T-cell (primary cell): ENCODE data around the gene JOSD1. TPM values are rescaled to one million over a fixed set of nuclear protein-coding genes. Genes with fewer than 3 reads are reported as not detected.
A peak's percentile ranks its signal among the peaks of the same experiment; 100 is the strongest.

Experiments
- ATAC-seq, 4 experiments: fragments of 200-7000 bp in 3 of 4; fragments of 150-1000 bp in 1 of 4; cut with Tn5 transposase; replicated peaks in 1 of 4; 1 replicate in 3 of 4; 2 replicates in 1 of 4; pipeline ENCODE4 v1.10.0; 2021; ENCODE audit warnings: moderate library complexity in 3 of 4, mild to moderate bottlenecking in 2 of 4, moderate number of reproducible peaks in 1 of 4
- CTCF ChIA-PET, 2 donors: fragments of 300-600 bp; sonication (Branson Sonifier 250); formaldehyde crosslinking; loops; one replicate each; lab custom pipeline; 2022; ENCODE audit warnings: antibody characterized with exemption in 2 of 2; lab: Charles Lee
- POLR2A ChIA-PET, 2 donors: fragments of 300-600 bp; sonication (Branson Sonifier 250); formaldehyde crosslinking; loops; one replicate each; lab custom pipeline; 2022; ENCODE audit warnings: antibody characterized with exemption in 2 of 2; lab: Charles Lee
- DNase-seq, 35 experiments: peaks; one replicate each; pipeline versions ENCODE4 v3.0.0 to v3.0.0-alpha.2; 2013 to 2023
- H3K27ac ChIP-seq: one replicate; pipeline ENCODE4 v1.5.1; 2013; ENCODE audit warnings: low read length
- H3K27me3 ChIP-seq, 2 experiments: replicated peaks in 1 of 2; 1 replicate in 1 of 2; 2 replicates in 1 of 2; pipeline versions ENCODE4 v1.6.1 to v1.7.0; 2013; ENCODE audit warnings: low read length in 1 of 2, mixed read lengths in 1 of 2; ENCODE audit not compliant: control insufficient read depth in 2 of 2, insufficient read depth in 2 of 2; ENCODE audit errors: extremely low read depth in 1 of 2
- H3K36me3 ChIP-seq, 2 donors: 1 replicate in 1 of 2; 2 replicates in 1 of 2; pipeline versions ENCODE4 v1.6.1 to v1.7.0; 2013; ENCODE audit warnings: low read length in 1 of 2; ENCODE audit not compliant: control insufficient read depth in 2 of 2, insufficient read depth in 1 of 2; ENCODE audit errors: extremely low read depth in 1 of 2
- H3K4me1 ChIP-seq, 2 experiments: 1 replicate in 1 of 2; 2 replicates in 1 of 2; pipeline versions ENCODE4 v1.6.1 to v1.7.0; 2013; ENCODE audit warnings: low read length in 2 of 2, mixed read lengths in 1 of 2; ENCODE audit not compliant: insufficient read depth in 2 of 2, control insufficient read depth in 1 of 2; ENCODE audit errors: extremely low read depth in 1 of 2
- H3K4me3 ChIP-seq, 2 donors: 1 replicate in 1 of 2; 2 replicates in 1 of 2; pipeline versions ENCODE4 v1.5.1 to v1.7.0; 2013; ENCODE audit warnings: mild to moderate bottlenecking in 2 of 2, low read length in 1 of 2, moderate library complexity in 1 of 2; ENCODE audit not compliant: control insufficient read depth in 1 of 2; ENCODE audit errors: extremely low read depth in 1 of 2
- H3K9me3 ChIP-seq: 2 replicates; pipeline ENCODE4 v1.7.0; 2013
- H3K27ac Mint-ChIP-seq, 2 donors: one replicate each; pipeline ENCODE4 v1.8.0; 2020 to 2021; ENCODE audit warnings: mild to moderate bottlenecking in 2 of 2, mixed read lengths in 2 of 2
- H3K27me3 Mint-ChIP-seq, 2 donors: one replicate each; pipeline ENCODE4 v1.8.0; 2021 to 2022; ENCODE audit warnings: mixed read lengths in 2 of 2
- H3K36me3 Mint-ChIP-seq: one replicate; pipeline ENCODE4 v1.8.0; 2021; ENCODE audit warnings: mixed read lengths
- H3K4me1 Mint-ChIP-seq, 3 donors: one replicate each; pipeline ENCODE4 v1.8.0; 2020 to 2022; ENCODE audit warnings: mixed read lengths in 3 of 3, mild to moderate bottlenecking in 1 of 3
- H3K4me3 Mint-ChIP-seq, 3 donors: one replicate each; pipeline ENCODE4 v1.8.0; 2020 to 2022; ENCODE audit warnings: mild to moderate bottlenecking in 3 of 3, mixed read lengths in 3 of 3, moderate library complexity in 3 of 3
- H3K9me3 Mint-ChIP-seq, 3 donors: one replicate each; pipeline ENCODE4 v1.8.0; 2020 to 2022; ENCODE audit warnings: mixed read lengths in 3 of 3
- WGBS: methylation state at CpG from one replicate; pipeline ENCODE4 v1.1.5; 2013; ENCODE audit warnings: missing lambda C conversion rate; ENCODE audit not compliant: insufficient coverage; 5-methylcytosine and 5-hydroxymethylcytosine counted together
- total RNA-seq, 35 experiments: library from RNA in 6 of 35; stranded (reverse) in 6 of 35; fragments of 120-200 nt in 1 of 35; gene quantifications; one replicate each; pipeline versions ENCODE4 v1.2.1 to v1.2.4 and lab custom pipeline; 2013 to 2026

Gene JOSD1
- total RNA-seq, 5 donors from 2014 or later (not counting 1 experiment from before 2014, with no cell fraction given), result 78.4 to 164 (median 83.5) TPM

- H3K27ac ChIP-seq, result peak overlapping the region; percentile 31
- Mint-ChIP-seq H3K4me3 (no peak overlapping the region), H3K9me3 (no peaks in the 10 kb centered on the region), H3K4me1 (peaks cover 20 to 61% (median 54%) of the 10 kb centered on the region in 3 donors), H3K27ac (peak overlapping the region; percentile 48 to 55), H3K36me3 (peaks cover 56% of the 10 kb centered on the region), H3K27me3 (no peaks in the 10 kb centered on the region)
- CTCF ChIA-PET, result interaction anchor here in 1 of 2 donors (0.6 kb wide), 1 partner anchor 17 kb away, joined by 3 read pairs; no protein-coding TSS in a partner anchor
- WGBS, result 88% methylated on average over 21 of the region's 25 CpGs
- H3K36me3 ChIP-seq, result peaks cover 55 to 99% of the 10 kb centered on the region in 2 donors
- no peak for DNase-seq
- H3K4me3 ChIP-seq, result no peak overlapping the region
- H3K9me3 ChIP-seq, result no peaks in the 10 kb centered on the region
- ATAC-seq, result no peak
- POLR2A ChIA-PET, result interaction anchor here in 1 of 2 donors (0.6 kb wide), 1 partner anchor 39 kb away, joined by 7 read pairs; no protein-coding TSS in a partner anchor
- peaks cover 0 to 76% of the 10 kb centered on the region in 2 experiments for H3K4me1 ChIP-seq
- no peaks in the 10 kb centered on the region for H3K27me3 ChIP-seq
These were observed 41.6 kb upstream of the JOSD1 start for GRCh38 chr22:38742176-38742942.

DNA sequence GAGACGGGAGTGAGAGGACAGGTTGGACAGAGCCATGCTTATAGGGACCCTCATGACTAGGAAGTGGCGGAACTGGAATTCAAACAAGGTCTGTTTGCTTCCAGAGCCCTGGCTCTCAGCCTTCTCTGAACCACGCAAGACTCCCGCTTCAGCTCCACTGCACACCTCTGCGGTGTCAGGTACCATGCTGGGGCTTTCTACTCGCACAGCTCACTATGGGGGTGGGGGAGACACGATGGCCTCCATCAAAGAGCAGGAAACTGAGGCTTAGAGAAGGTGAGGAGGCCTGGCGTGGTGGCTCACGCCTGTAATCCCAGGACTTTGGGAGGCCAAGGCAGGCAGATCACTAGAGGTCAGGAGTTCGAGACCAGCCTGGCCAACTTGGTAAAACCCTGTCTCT lies 40.8 kb upstream of the JOSD1 start:
- POLR2A ChIA-PET, result interaction anchor here in 1 of 2 donors (0.6 kb wide), 1 partner anchor 38 kb away, joined by 7 read pairs; no protein-coding TSS in a partner anchor
- H3K27ac ChIP-seq, result peak overlapping the region; percentile 2
- Mint-ChIP-seq H3K4me1 (peaks cover 27 to 66% (median 58%) of the 10 kb centered on the region in 3 donors), H3K36me3 (peaks cover 62% of the 10 kb centered on the region), H3K4me3 (no peak overlapping the region), H3K27me3 (no peaks in the 10 kb centered on the region), H3K9me3 (no peaks in the 10 kb centered on the region), H3K27ac (peak overlapping the region; percentile 75 to 81)
- no peak for DNase-seq
- no peaks in the 10 kb centered on the region for H3K27me3 ChIP-seq
- peaks cover 59 to 100% of the 10 kb centered on the region in 2 donors for H3K36me3 ChIP-seq
- ATAC-seq, result no peak
- 82% methylated on average over 6 of the region's 10 CpGs for WGBS
- CTCF ChIA-PET, result no interaction called here
- H3K9me3 ChIP-seq, result no peaks in the 10 kb centered on the region
- H3K4me1 ChIP-seq, result peaks cover 0 to 84% of the 10 kb centered on the region in 2 experiments
- no peak overlapping the region for H3K4me3 ChIP-seq

- H3K4me3 Mint-ChIP-seq, result no peak overlapping the region
- H3K27me3 Mint-ChIP-seq, result no peaks in the 10 kb centered on the region
- ChIA-PET POLR2A (no interaction called here), CTCF (no interaction called here)
- ATAC-seq, result no peak
- peaks cover 0 to 84% of the 10 kb centered on the region in 2 experiments for H3K4me1 ChIP-seq
- no peaks in the 10 kb centered on the region for H3K27me3 ChIP-seq
- H3K9me3 Mint-ChIP-seq, result no peaks in the 10 kb centered on the region
- peak overlapping the region; percentile 75 to 81 for H3K27ac Mint-ChIP-seq
- peaks cover 31 to 69% (median 59%) of the 10 kb centered on the region in 3 donors for H3K4me1 Mint-ChIP-seq
- peaks cover 59 to 100% of the 10 kb centered on the region in 2 donors for H3K36me3 ChIP-seq
- no peaks in the 10 kb centered on the region for H3K9me3 ChIP-seq
- H3K36me3 Mint-ChIP-seq, result peaks cover 63% of the 10 kb centered on the region
- peak overlapping the region; percentile 2 for H3K27ac ChIP-seq
- H3K4me3 ChIP-seq, result no peak overlapping the region
- no peak for DNase-seq
- WGBS, result 92% methylated on average over 8 of the region's 9 CpGs
These were observed 40.4 kb upstream of the JOSD1 start for GRCh38 chr22:38741166-38741565.

DNA sequence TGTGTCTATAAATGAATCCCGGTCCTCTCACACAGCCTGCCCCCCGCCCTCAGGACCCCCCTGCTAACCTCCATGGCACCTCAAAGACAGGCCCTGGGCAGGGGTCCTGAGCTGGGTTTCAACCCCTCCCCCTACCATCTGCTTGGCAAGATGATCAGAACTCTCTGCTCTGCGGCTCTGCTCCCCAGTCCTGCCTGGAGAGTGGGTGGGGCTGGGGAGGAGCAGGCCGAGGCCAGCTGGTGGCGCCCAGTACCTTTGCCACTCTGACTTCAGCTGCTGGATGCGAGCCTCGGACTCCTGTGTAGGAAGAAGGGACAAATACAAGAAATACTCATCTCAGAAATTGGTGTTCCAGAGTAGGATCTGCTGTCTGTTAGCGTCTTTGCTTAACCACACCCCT lies 40.0 kb upstream of the JOSD1 start:
- ATAC-seq, result no peak
- Histone ChIP-seq H3K4me3 (no peak overlapping the region), H3K27ac (peak overlapping the region; percentile 2), H3K36me3 (peaks cover 57 to 100% of the 10 kb centered on the region in 2 donors), H3K4me1 (peaks cover 0 to 84% of the 10 kb centered on the region in 2 experiments), H3K27me3 (no peaks in the 10 kb centered on the region), H3K9me3 (no peaks in the 10 kb centered on the region)
- H3K9me3 Mint-ChIP-seq, result no peaks in the 10 kb centered on the region
- H3K36me3 Mint-ChIP-seq, result peaks cover 63% of the 10 kb centered on the region
- WGBS, result 78% methylated on average over 2 of the region's 8 CpGs
- H3K4me1 Mint-ChIP-seq, result peaks cover 35 to 70% (median 61%) of the 10 kb centered on the region in 3 donors
- H3K27me3 Mint-ChIP-seq, result no peaks in the 10 kb centered on the region
- H3K27ac Mint-ChIP-seq, result peak overlapping the region; percentile 75 to 81
- no peak for DNase-seq
- POLR2A ChIA-PET, result no interaction called here
- CTCF ChIA-PET, result interaction anchor here in 1 of 2 donors (0.6 kb wide), 1 partner anchor 98 kb away, joined by 4 read pairs; no protein-coding TSS in a partner anchor
- no peak overlapping the region for H3K4me3 Mint-ChIP-seq

DNA sequence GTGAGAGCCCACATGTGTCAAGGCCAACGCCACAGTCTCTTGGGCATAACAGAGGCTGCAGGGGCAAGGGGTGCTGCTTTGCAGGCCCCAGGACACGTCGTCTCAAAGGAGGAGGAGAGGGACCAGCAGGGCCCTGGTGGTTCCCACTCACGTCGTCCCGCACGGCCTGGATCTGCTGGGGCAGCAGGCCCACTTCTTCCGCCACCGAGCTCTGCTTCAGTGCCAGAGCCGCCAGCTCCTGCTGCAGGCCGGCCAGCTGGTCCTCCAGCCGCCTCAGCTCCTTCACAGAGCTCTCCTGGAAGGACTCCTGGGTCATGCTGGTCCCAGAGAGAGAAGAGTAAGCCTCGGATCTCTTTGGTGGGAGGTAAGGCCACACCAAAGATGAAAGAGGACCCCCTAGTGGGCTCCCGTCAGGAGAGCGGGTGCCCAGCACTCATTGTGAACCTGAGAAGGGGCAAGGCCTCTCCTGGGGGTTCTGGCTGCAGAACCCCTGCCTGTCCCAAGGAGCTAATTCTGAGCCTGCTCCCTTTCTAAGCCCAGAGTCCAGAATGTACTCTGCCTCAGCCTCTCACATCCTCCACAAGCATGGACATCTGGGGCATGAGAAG lies 39.5 kb upstream of the JOSD1 start:
- ATAC-seq (no peak), DNase-seq (no peak)
- H3K4me1 Mint-ChIP-seq, result peaks cover 40 to 70% (median 60%) of the 10 kb centered on the region in 3 donors
- ChIA-PET POLR2A (no interaction called here), CTCF (interaction anchor here in 1 of 2 donors (0.6 kb wide), 1 partner anchor 97 kb away, joined by 4 read pairs; no protein-coding TSS in a partner anchor)
- Histone ChIP-seq H3K36me3 (peaks cover 57 to 100% of the 10 kb centered on the region in 2 donors), H3K27ac (peak overlapping the region; percentile 2), H3K9me3 (no peaks in the 10 kb centered on the region), H3K4me1 (peaks cover 0 to 85% of the 10 kb centered on the region in 2 experiments), H3K27me3 (no peaks in the 10 kb centered on the region), H3K4me3 (no peak overlapping the region)
- H3K36me3 Mint-ChIP-seq, result peaks cover 63% of the 10 kb centered on the region
- no peaks in the 10 kb centered on the region for H3K9me3 Mint-ChIP-seq
- H3K4me3 Mint-ChIP-seq, result no peak overlapping the region
- 94% methylated on average over 9 of the region's 15 CpGs for WGBS
- H3K27ac Mint-ChIP-seq, result peak overlapping the region; percentile 75 to 81
- no peaks in the 10 kb centered on the region for H3K27me3 Mint-ChIP-seq
